Measurements from ENCODE around the gene UPF2. TPM values are rescaled to one million over a fixed set of nuclear protein-coding genes. Genes with fewer than 3 reads are reported as not detected.

The UPF2 gene
- total and polyA plus RNA-seq, 2 of the 13 experiments (the other 11 are each of a cell fraction or from before 2014, with no cell fraction given): 6.2 to 14.5 TPM

DNA sequence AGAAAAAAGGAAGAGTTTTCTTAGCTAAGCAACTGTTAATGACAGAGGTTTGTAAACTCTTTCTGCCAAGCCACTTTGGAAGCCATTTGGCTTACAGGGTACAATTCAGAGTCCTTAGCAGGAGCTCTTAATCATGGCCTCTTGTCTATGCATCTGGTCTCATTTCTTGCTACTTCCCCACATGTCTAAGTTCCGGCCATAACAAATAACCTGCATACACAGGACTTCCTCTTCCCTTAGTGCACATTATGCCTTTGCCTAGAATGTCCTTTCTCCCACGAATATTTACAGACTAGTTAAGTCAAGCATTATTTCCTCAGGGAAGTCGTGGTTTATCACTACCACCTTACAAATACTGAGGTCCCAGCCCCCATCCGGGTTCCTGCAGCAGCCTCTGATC lies 8.6 kb upstream of the UPF2 start:
- CTCF ChIA-PET (ENCODE audit: low intra/inter-chr PET ratio, low total read pairs): no interaction called here
- TF ChIP-seq SMAD3 (CRISPR knock-in tag; IDR thresholded peaks at IDR 0.05) (no peak), PBX3 (CRISPR knock-in tag; IDR thresholded peaks at IDR 0.05; ENCODE audit: borderline replicate concordance) (no peak)
- in situ Hi-C loops (cut with HindIII; ENCODE audit: extremely low pct_ligation_motif_present, low pct_unique_long_range_greater_than_20kb) (no loop called here), intact Hi-C loops (cut with micrococcal nuclease; ENCODE audit: unreplicated experiment) (no loop called here)
- Histone ChIP-seq H3K9me3 (ENCODE audit: low read length) (no peaks in the 10 kb centered on the region), H3K9ac (ENCODE audit: insufficient read depth, low read depth, low read length) (no peak overlapping the region), H3K36me3 (replicated peaks in 1 of 2; ENCODE audit: control insufficient read depth in 1 of 2, insufficient read depth in 2 of 2, low read length in 2 of 2) (no peaks in the 10 kb centered on the region), H3K4me1 (ENCODE audit: insufficient read depth, low read length) (peaks cover 33% of the 10 kb centered on the region), H4K20me1 (ENCODE audit: insufficient read depth, low read length) (no peaks in the 10 kb centered on the region), H2AFZ (ENCODE audit: low read length) (no peak overlapping the region), H3K27me3 (ENCODE audit: control insufficient read depth in 1 of 2, insufficient read depth in 2 of 2, low read length in 2 of 2) (no peaks in the 10 kb centered on the region; a peak in 1 of 5 replicates), H3K4me2 (ENCODE audit: low read depth, low read length) (no peak overlapping the region), H3K27ac (ENCODE audit: extremely low read length, insufficient read depth, low read length) (no peak overlapping the region), H3K4me3 (replicated peaks in 1 of 3; ENCODE audit: insufficient read depth in 1 of 3, low read depth in 2 of 3, low read length in 3 of 3) (no peak overlapping the region), H3K79me2 (ENCODE audit: insufficient read depth, low read length) (no peaks in the 10 kb centered on the region)
- POLR2A ChIA-PET: interaction anchor here (0.9 kb wide), 1 partner anchor 17 kb away, joined by 3 read pairs; no protein-coding TSS in a partner anchor
- ATAC-seq (no peak), FAIRE-seq (no peak), DNase-seq (ENCODE audit: low spot score) (no peak)
- BruUV-seq (replicated peaks): no TSS peak
- WGBS (ENCODE audit: low lambda C conversion rate): 49% methylated on average over 4 of the region's 4 CpGs

DNA sequence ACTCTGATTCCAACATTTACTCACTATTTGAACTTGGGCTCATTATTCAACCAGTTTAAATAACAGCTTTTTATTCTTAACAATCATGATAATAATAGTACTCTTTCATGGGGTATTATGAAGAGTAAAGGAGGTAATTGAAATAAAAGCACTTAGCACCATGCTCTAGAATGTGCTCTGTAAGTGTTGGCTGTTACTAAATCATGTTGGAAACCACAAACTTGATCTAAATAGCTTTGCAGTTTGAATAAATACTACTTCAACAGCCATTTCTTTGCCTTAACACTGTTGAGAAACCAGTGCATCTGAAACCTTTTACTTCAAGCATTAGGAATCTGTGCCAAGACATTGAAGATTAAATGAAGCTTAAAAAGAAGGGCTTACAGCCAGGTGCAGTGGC lies 7.9 kb upstream of the UPF2 start:
- FAIRE-seq (no peak), ATAC-seq (no peak), DNase-seq (ENCODE audit: low spot score) (no peak)
- intact Hi-C loops (cut with micrococcal nuclease; ENCODE audit: unreplicated experiment): no loop called here
- H3K9me3 ChIP-seq (ENCODE audit: low read length): no peaks in the 10 kb centered on the region
- BruUV-seq (replicated peaks): no TSS peak
- no peaks in the 10 kb centered on the region for H3K79me2 ChIP-seq (ENCODE audit: insufficient read depth, low read length)
- POLR2A ChIA-PET: interaction anchor here (0.9 kb wide), 1 partner anchor 17 kb away, joined by 3 read pairs; no protein-coding TSS in a partner anchor
- CTCF ChIA-PET (ENCODE audit: low intra/inter-chr PET ratio, low total read pairs): no interaction called here
- no peak overlapping the region for H3K9ac ChIP-seq (ENCODE audit: insufficient read depth, low read depth, low read length)
- H3K36me3 ChIP-seq (replicated peaks in 1 of 2; ENCODE audit: control insufficient read depth in 1 of 2, insufficient read depth in 2 of 2, low read length in 2 of 2): no peaks in the 10 kb centered on the region
- in situ Hi-C loops (cut with HindIII; ENCODE audit: extremely low pct_ligation_motif_present, low pct_unique_long_range_greater_than_20kb): no loop called here
- H3K4me1 ChIP-seq (ENCODE audit: insufficient read depth, low read length): peaks cover 38% of the 10 kb centered on the region
- no peaks in the 10 kb centered on the region for H3K27me3 ChIP-seq (ENCODE audit: control insufficient read depth in 1 of 2, insufficient read depth in 2 of 2, low read length in 2 of 2)
- no peak overlapping the region for H3K27ac ChIP-seq (ENCODE audit: extremely low read length, insufficient read depth, low read length)
- peak overlapping the region; percentile 15 for H2AFZ ChIP-seq (ENCODE audit: low read length)
- H3K4me3 ChIP-seq (replicated peaks in 1 of 3; ENCODE audit: insufficient read depth in 1 of 3, low read depth in 2 of 3, low read length in 3 of 3): no peak overlapping the region
- no peaks in the 10 kb centered on the region for H4K20me1 ChIP-seq (ENCODE audit: insufficient read depth, low read length)
- no peak overlapping the region for H3K4me2 ChIP-seq (ENCODE audit: low read depth, low read length)
- TF ChIP-seq RFXAP (CRISPR knock-in tag; IDR thresholded peaks at IDR 0.05; ENCODE audit: borderline replicate concordance): no peak
- TF ChIP-seq, protein P1, sequence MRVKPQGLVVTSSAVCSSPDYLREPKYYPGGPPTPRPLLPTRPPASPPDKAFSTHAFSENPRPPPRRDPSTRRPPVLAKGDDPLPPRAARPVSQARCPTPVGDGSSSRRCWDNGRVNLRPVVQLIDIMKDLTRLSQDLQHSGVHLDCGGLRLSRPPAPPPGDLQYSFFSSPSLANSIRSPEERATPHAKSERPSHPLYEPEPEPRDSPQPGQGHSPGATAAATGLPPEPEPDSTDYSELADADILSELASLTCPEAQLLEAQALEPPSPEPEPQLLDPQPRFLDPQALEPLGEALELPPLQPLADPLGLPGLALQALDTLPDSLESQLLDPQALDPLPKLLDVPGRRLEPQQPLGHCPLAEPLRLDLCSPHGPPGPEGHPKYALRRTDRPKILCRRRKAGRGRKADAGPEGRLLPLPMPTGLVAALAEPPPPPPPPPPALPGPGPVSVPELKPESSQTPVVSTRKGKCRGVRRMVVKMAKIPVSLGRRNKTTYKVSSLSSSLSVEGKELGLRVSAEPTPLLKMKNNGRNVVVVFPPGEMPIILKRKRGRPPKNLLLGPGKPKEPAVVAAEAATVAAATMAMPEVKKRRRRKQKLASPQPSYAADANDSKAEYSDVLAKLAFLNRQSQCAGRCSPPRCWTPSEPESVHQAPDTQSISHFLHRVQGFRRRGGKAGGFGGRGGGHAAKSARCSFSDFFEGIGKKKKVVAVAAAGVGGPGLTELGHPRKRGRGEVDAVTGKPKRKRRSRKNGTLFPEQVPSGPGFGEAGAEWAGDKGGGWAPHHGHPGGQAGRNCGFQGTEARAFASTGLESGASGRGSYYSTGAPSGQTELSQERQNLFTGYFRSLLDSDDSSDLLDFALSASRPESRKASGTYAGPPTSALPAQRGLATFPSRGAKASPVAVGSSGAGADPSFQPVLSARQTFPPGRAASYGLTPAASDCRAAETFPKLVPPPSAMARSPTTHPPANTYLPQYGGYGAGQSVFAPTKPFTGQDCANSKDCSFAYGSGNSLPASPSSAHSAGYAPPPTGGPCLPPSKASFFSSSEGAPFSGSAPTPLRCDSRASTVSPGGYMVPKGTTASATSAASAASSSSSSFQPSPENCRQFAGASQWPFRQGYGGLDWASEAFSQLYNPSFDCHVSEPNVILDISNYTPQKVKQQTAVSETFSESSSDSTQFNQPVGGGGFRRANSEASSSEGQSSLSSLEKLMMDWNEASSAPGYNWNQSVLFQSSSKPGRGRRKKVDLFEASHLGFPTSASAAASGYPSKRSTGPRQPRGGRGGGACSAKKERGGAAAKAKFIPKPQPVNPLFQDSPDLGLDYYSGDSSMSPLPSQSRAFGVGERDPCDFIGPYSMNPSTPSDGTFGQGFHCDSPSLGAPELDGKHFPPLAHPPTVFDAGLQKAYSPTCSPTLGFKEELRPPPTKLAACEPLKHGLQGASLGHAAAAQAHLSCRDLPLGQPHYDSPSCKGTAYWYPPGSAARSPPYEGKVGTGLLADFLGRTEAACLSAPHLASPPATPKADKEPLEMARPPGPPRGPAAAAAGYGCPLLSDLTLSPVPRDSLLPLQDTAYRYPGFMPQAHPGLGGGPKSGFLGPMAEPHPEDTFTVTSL (CRISPR knock-in tag; IDR thresholded peaks at IDR 0.05; ENCODE audit: borderline replicate concordance): no peak
- no peak for TF ChIP-seq STAG1 (CRISPR knock-in tag; IDR thresholded peaks at IDR 0.05)
- TF ChIP-seq, protein P2, sequence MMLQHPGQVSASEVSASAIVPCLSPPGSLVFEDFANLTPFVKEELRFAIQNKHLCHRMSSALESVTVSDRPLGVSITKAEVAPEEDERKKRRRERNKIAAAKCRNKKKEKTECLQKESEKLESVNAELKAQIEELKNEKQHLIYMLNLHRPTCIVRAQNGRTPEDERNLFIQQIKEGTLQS (CRISPR knock-in tag; IDR thresholded peaks at IDR 0.05): no peak
- TF ChIP-seq WIZ (CRISPR knock-in tag; IDR thresholded peaks at IDR 0.05): no peak
- no peak for TF ChIP-seq ZBTB21 (CRISPR knock-in tag; IDR thresholded peaks at IDR 0.05)
- no peak for TF ChIP-seq ESRRA (CRISPR knock-in tag; IDR thresholded peaks at IDR 0.05; ENCODE audit: low read depth)
- TF ChIP-seq ZZZ3 (CRISPR knock-in tag; IDR thresholded peaks at IDR 0.05; ENCODE audit: borderline replicate concordance): no peak
- no peak for TF ChIP-seq KDM4B (CRISPR knock-in tag; IDR thresholded peaks at IDR 0.05)
- TF ChIP-seq IRX3 (CRISPR knock-in tag; IDR thresholded peaks at IDR 0.05; ENCODE audit: borderline replicate concordance, low read depth): no peak
- TF ChIP-seq DR1 (CRISPR knock-in tag; IDR thresholded peaks at IDR 0.05): no peak
